Measurements from ENCODE around the gene GPR176.
"Not testable (repeated sequence)": the region's sequence is repeated elsewhere in the genome, so short reads cannot be mapped to it uniquely, and the experiment has no call there.

GPR176 gene

GRCh38 chr15:39907216-39907615, 12.8 kb downstream of the GPR176 start:
- no peak for TF ChIP-seq ZFX (IDR thresholded peaks at IDR 0.05)
- TF ChIP-seq CTCF (conservative IDR thresholded peaks at IDR 0.05) = no peak
- no peak overlapping the region for H3K27ac ChIP-seq

- TF ChIP-seq ZFX (IDR thresholded peaks at IDR 0.05) (no peak), CTCF (conservative IDR thresholded peaks at IDR 0.05) (no peak)
- H3K27ac ChIP-seq = no peak overlapping the region
Measured at GRCh38 chr15:39904115-39904514, 16.0 kb downstream of the GPR176 start.

- no peak for TF ChIP-seq ZFX (IDR thresholded peaks at IDR 0.05)
- no peak for TF ChIP-seq CTCF (conservative IDR thresholded peaks at IDR 0.05)
Measured at GRCh38 chr15:39898317-39898716, 21.7 kb downstream of the GPR176 start.

GRCh38 chr15:39896846-39897245, 23.2 kb downstream of the GPR176 start:
- TF ChIP-seq CTCF (conservative IDR thresholded peaks at IDR 0.05) = no peak
- TF ChIP-seq ZFX (IDR thresholded peaks at IDR 0.05) = no peak
- no peak overlapping the region for H3K27ac ChIP-seq

More at GRCh38 chr15:39898317-39898716, 21.7 kb downstream of the GPR176 start:
- no peak overlapping the region for H3K27ac ChIP-seq

- H3K27ac ChIP-seq = no peak overlapping the region
- no peak for TF ChIP-seq CTCF (conservative IDR thresholded peaks at IDR 0.05)
- no peak for TF ChIP-seq ZFX (IDR thresholded peaks at IDR 0.05)
Measured at GRCh38 chr15:39896101-39896500, 24.0 kb downstream of the GPR176 start.

- H3K27ac ChIP-seq = not testable (repeated sequence)
Measured at GRCh38 chr15:39893051-39893450, 27.0 kb downstream of the GPR176 start.

- H3K27ac ChIP-seq = no peak overlapping the region
- no peak for TF ChIP-seq CTCF (conservative IDR thresholded peaks at IDR 0.05)
- no peak for TF ChIP-seq ZFX (IDR thresholded peaks at IDR 0.05)
Measured at GRCh38 chr15:39892418-39892817, 27.6 kb downstream of the GPR176 start.

GRCh38 chr15:39890621-39891020, 29.4 kb downstream of the GPR176 start:
- TF ChIP-seq CTCF (conservative IDR thresholded peaks at IDR 0.05) = no peak
- peak overlapping the region; percentile 40; the same call in 1 of the 2 replicates for H3K27ac ChIP-seq
